GM18520 (cell line): ENCODE results near the gene WHRN.

Experiments
- ATAC-seq: cut with Tn5 transposase; IDR thresholded peaks from one replicate; pipeline ENCODE4 v1.9.1; 2021; ENCODE audit not compliant: unreplicated experiment

WHRN gene

GRCh38 chr9:114515528-114515927 is 10.3 kb upstream of the WHRN start:
- ATAC-seq: no peak

DNA sequence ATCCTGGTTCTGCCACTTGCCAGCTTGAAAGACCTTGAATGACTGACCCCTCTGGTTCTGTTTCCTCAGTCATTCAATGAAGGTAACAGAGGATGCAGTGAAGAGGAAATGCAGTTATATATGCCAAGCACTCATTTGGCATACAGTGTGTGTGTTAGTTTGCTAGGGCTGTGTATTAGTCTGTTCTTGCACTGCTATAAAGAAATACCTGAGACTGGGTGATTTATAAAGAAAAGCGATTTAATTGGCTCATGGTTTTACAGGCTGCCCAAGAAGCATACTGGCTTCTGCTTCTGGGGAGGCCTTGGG is 8.6 kb upstream of the WHRN start:
- ATAC-seq: no peak

DNA sequence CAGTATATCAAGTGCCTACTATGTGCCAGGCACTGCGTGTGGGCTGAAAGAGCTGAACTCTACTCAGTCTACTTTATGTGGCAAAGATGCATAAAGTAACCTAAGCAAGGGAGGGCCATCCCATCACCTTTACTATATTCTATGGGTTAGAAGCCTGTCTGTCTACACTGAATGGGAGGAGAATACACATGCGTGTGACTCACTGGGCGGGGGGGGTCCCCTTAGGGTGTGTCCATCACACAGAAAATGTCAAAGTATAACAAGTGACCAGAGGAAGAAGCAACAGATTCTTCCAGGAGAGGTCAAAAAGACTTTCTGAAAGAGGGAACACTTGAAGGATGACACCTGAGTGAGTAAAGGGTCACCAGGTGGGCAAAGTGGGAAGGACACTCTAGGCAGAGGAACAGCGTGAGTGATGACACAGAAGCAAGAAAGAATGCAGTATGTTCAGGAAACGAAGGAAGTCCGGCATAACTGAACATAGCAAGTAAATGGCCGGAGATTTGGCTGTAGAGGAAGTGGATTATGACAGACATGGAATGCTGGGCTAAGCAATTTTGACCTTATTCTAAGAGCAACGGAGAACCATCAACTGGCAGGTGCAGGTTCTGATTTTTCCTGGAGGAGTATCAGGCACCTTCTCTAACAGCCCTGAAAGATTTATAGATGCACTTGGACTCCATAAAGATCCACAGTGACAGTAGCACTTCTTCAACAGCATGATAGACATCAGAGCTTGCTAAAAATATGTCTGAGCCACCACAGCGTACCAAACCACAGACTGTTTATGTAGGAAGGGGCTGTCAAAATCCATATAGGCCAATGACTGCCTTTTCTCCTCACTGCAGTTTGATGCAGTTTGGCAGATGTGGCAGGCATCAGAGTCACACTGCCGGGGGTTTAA is 8.0 kb upstream of the WHRN start:
- ATAC-seq: no peak

- no peak for ATAC-seq
Measured at GRCh38 chr9:114511978-114512874, 7.0 kb upstream of the WHRN start.

DNA sequence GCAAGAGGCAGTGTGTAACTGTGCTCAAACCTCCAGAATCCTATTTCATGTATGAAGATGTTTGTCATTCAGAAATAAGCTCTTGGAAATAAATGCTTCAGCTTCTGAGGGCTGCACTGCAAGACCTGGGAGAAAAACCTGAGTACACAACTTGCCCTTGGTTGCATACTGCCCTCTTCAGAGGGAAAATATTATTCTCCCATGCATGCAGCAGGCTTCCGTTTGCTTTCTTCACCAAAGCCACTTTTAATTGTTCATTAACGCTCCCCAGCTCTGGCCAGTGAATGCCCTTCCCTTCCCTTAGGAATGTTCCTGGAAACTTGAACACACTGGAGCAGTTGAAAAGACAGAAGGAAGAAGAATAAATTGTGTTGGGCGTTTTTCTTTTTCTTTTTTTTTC is 2.5 kb upstream of the WHRN start:
- ATAC-seq: no peak

DNA sequence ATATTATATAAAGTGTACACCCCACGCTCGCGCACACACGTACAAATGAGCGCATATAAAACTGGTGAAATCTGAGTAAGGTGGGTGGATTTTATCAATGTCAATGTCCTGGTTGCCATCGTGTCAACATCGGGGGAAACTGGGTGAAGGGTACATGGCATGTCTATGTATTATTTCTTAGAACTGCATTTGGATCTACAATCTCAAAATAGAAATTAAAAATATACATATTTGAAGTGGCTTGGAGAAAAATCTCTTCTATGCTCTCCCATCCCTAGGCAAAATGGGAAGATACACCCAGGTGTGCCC is 763 bp upstream of the WHRN start:
- no peak for ATAC-seq

DNA sequence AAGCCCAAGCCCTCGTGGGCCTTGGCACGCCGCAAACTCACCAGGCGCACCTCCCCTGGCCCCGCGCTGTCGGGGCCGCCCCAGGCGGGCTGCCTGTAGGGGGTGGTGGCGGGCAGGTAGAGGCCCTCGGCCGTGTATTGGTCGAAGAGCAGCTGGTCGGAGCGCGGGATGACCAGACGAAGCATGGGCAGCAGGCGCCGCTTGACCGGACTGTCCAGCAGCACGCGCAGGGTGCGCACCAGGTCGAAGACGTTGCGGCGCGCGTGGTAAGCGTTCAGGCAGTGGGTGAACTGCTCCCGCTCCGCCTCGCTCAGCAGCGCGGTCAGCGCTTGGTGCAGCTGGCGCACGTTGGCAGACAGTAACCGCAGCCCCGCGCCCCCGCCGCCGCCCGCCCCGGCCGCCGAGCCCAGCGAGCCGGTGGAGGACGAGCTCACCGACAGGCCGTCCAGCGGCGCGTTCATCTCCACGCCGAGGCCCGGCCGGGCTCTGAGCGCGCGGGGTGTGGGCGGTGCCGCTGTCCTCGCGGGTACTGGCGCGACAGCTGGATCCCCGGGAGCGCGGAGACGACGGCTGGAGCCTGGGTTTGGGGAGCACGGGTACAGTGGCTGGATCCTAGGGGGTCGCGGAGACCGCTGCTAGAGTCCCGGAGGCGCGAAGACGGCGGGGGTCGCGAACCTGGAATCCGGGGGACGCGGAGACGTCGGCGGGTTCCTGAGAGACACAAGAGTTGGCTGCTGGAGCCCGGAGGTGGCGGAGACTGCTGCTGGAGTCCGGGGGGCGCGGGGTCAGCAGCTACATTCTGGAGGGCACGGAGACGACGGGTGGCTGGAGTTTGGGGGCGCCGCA is 709 bp downstream of the WHRN start:
- no peak for ATAC-seq

DNA sequence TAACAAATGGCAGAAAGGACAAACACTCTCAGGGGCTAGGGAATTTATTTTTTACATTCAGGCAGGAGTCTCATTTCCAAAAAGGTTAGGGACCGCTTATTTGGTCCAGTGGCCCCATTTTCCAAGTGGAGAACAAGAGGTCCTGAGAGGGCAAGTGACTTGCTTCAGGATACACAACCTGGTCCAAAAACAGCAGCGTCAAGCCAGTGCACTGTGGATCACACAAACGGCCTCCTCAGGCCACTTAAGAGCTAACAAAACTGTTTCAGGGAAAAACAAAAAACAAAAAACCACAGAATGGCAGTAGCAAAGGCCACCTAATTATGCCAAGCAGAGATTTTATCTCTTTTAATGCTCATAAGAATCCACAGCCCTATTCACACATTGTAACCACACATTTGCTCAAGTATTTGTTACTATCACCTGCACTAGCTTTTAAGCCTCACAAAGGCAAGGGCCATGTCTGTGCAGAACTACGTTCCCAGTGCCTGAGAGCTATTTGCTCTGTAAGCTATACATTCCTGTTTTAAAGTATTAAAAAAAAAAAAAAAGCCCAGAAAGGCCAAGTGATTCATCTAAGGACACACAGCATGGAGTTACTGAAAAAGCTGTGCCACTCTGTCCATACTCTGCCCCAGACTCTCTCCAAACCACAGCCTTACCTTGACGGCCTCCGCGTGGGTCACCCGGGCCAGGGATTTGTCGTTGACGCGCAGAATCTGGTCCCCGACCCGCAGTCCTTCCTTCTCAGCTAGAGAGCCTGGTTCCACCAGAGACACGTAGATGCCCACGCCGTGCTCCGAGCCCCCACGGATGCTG is 1.5 kb downstream of the WHRN start:
- ATAC-seq: no peak

DNA sequence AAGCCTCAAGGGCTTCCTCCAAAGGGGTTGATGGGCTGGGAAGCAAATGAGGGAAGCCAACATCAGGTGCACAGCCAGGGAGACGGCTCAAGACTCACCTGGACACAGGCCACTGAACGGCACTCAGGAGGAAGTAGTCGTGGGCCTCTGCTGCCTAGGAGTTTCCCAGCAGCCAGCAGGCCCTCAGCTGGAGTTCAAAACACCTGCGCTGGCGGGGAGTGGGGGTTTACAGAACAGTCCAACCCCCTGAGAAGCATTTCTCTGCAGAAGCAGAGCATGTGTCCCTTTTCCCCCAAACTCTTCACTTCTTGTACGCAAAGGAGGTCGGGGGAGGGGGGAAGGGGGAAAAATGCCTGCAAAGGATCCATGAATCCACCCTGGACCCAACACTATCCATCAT is 2.3 kb downstream of the WHRN start:
- no peak for ATAC-seq

- no peak for ATAC-seq
Measured at GRCh38 chr9:114501796-114502682, 3.2 kb downstream of the WHRN start.

DNA sequence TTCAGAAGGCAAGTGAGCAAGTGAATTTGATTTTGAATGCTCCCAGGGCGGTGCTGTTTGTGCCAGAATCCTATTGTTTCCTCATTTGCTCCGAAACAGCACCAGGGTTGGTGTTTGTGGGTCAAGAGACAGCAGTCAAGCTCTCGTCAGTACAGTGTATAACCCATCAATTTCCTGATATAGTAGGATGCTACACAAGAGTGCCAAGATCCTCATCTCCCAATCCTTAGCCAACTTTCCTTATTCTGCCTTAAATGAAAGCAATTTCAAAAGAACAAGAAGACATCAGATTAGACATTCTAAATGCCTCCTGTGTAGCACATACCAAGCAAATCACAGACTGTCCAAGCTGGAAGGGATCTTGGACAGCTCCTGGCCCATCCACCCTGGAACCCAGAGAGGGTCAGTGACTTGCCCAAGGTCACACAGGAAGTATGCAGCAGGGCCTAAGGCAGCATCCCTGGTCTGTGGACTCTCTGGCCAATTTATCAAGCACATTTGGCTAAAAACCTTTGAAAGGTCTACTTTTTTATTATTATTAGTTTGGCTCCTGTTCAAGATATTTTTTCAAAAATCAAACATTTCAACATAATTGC is 4.5 kb downstream of the WHRN start:
- no peak for ATAC-seq

DNA sequence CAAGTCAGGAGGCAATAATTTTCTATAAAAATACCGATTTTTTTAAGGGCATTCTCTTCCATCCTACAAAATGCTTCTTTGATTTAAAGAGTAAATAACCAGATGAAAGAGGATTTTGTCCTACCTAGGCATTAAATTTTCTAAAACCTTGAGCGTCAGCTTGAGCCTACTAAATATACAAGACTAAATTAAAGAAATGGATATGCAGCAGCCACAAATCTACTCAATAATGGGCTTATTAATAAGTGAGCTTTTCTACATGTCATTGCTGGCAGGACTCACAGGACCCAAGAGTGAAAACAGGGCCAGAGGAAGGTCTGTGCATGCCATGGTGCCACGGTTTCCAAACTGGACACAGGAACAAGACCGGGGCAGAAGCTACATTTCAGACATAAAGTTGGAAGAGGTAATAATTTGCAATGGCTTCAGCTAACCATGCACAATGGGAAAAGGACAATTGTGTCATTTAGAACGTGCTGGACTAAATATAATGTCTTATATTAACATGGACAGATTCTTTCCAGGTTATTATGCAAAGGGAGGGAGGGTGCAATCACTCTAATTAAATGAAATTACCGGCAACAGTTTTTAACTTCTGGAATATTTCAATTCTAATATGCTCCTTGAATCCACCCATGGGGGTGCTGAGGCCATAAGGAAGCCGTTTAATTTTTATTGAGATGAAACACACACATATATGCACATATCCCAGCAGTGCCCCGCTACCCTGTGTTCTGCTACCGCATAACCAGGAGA is 5.2 kb downstream of the WHRN start:
- no peak for ATAC-seq

GRCh38 chr9:114499528-114499927 is 5.7 kb downstream of the WHRN start:
- no peak for ATAC-seq

DNA sequence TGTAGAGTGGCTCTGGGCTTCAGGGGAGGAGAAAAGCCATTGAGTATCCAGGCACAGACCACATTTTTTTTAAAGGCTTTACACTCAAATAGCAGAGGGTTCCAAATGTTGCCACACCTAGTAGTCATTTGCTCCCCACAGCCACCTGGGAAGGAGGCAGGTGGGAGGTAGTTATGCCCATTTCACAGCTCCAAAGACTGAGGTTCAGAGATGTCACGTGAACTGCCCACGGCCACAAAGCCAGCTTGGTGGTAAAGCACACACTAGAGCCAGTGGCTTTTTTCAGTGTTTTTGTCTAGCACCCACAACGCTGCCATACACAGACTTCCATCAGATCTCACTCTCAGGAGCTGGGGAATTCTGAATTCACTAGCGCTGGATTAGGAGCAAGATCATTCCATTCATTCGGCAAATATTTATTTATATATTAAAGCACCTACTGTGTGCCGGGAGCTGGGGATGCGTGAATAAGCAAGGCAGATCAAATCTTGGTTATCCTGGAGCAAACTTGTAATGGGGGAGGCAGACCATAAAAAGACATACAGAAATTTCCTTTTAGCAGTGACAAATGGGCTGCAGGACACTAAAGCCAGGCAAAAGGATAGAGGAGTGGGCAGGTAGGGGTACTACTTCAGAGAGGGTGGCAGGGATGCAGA is 7.4 kb downstream of the WHRN start:
- ATAC-seq: no peak

- ATAC-seq: no peak
Measured at GRCh38 chr9:114497236-114497635, 8.0 kb downstream of the WHRN start.

GRCh38 chr9:114496011-114496410 is 9.3 kb downstream of the WHRN start:
- ATAC-seq: no peak

DNA sequence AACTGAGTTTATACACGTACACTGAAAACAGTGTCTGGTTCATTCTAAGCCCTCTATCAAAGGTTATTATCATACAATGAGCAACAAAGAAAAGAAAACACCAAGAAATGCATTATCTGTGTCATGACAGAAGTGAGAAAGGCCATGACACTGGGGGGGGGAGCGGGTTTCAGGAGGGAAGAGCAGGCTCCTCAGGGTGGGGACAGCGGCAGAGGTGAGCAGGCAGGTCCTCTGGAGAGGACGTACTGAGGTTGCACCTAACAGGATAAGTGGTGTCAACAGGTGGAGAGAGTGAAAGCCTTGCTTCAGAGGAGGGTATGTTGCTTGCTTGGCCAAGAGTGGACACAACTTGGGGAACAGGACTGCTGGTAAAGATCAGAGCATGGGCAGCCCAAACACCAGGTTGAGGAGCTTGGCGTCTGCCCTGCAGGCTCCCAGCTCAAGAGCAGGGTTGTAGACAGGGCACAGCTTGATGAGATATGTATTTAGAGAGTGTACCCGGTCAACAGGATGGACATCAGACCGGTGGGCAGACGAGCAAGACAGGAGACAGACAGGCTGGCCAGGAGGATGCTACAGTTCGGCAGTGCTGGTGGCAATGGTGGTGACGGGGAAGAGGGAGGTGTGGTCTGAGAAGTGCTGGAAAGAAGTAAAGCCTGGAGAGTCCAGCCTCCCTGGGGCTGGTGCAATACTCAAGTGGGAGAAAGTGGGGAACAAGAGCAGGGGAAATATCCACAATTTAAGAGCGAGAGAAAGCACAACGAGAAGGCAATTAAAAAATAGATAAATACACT is 10.3 kb downstream of the WHRN start:
- no peak for ATAC-seq
